HG03354 (cell line): ENCODE measurements around the gene RAB7A.
"Not testable (repeated sequence)": the region's sequence is repeated elsewhere in the genome, so short reads cannot be mapped to it uniquely, and the experiment has no call there.

Source experiments
- ATAC-seq: cut with Tn5 transposase; IDR thresholded peaks from one replicate; pipeline ENCODE4 v1.9.1; 2021; ENCODE audit warnings: mild to moderate bottlenecking; ENCODE audit not compliant: unreplicated experiment, poor library complexity, severe bottlenecking

The RAB7A gene

DNA sequence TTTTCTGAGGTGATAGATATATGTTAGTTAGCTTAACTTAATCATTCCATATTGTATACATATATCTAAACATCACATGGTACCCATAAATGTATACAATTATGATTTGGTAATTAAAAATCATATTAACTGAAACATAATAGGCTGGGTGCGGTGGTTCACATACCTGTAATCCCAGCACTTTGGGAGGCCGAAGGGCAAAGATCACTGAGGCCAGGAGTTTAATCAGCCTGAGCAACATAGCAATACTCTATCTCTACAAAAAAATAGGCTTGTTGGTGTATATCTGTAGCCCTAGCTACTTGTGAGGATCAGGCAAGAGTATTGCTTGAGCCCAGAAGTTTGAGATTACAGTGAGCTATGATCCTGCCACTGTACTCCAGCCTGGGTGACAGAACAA lies 20.9 kb downstream of the RAB7A start:
- no peak for ATAC-seq

DNA sequence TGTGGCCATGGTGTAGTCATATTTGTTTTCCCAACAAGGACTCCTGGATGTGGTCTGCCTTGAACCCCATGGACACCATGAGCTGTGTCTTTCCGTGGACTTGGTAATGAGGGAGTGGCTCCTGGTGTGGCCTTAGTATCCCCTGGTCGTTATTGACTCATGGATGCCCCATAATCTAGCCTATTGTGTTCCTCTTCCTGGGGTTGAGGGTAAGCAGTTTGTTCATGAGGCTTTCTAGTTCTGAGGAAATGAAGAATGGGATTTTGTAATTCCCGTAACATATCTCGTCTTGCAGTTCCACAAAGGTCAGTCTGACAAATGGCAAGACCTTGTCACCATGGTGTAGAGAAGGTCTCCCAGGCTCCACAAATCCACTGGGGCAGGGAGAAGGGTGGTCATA lies 22.6 kb downstream of the RAB7A start:
- ATAC-seq, result no peak

DNA sequence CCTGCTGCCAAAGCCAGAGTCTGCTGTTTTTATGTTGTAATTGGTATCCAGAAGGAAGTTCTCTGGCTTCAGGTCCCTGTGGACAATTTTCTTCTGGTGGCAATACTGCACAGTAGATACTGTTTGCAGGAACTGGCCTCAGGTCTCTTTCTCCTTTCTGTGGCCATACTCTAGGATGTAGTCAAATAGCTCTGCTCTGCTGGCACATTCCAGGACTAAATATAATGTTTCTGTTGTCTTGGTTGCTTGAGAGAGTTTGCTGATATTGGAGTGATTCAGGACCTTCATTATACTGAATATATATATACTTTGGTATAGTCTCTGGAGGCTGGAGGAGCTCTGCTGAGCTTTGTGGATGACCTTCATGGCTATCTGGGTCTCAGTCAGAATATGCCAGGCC lies 23.1 kb downstream of the RAB7A start:
- ATAC-seq, result no peak

DNA sequence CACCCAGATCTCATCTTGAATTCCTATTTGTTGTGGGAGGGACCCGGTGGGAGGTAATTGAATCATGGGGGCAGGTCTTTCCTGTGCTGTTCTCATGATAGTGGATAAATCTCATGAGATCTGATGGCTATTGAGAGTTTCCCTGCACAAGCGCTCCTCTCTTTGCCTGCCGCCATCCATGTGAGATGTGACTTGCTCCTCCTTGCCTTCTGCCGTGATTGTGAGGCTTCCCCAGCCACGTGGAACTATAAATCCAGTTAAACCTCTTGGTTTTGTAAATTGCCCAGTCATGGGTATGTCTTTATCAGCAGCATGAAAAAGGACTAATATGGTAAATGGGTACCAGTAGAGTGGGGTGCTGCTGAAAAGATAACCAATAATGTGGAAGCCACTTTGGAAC lies 23.6 kb downstream of the RAB7A start:
- ATAC-seq, result not testable (repeated sequence)

DNA sequence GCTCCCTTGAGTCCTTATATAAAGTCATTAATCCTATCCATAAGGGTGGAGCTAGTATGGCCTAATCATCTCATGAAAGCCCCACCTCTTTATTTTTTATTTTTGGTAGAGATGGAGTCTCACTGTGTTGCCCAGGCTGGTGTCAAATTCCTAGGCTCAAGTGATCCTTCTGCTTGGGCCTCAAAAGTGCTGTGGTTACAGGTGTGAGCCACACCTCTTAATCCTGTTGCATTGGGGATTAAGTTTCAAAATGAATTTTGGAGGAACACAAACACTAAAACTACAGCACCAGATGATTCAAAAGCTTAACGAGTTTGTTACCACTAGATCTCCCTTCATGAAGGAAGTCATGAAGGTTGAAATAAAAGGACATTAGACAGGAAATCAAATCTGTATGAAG lies 27.7 kb downstream of the RAB7A start:
- ATAC-seq, result no peak

DNA sequence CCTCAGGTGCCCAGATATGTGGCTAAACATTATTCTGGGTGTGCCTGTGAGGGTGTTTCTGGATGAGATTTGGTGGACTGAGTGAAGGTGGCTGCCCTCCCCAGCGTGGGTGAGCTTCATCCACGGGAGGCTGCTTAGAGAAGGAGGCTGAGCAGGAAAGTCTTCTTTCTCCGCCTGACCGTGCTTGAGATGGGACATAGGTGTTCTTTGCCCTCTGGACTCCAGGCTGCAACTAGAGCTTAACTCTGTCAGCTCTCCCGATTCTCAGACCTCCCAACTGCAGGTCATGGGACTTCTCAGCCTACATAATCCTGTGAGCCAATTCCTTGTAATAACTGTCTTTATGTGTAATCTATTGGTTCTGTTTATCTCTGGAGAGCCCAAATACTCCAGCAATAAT lies 34.1 kb downstream of the RAB7A start:
- ATAC-seq, result no peak

DNA sequence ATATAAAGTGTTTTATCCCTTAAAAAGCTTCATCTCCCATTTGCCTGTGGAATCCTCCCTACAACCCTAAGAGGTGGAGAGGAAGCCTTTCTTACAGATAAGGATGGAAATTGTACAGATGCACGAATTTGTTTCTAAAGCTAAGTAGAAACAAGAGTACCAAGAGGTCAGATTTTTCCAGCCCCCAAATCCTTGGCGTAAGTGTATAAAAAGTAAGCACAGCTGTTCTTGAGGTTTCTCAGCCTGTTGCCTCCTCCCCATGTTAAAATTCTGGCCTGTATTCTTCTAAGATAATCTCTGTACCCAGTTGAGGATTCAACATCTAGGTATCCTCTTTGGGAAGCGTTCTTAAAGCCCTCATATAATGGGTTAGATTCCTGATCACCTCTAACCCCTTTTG lies 34.9 kb downstream of the RAB7A start:
- no peak for ATAC-seq

DNA sequence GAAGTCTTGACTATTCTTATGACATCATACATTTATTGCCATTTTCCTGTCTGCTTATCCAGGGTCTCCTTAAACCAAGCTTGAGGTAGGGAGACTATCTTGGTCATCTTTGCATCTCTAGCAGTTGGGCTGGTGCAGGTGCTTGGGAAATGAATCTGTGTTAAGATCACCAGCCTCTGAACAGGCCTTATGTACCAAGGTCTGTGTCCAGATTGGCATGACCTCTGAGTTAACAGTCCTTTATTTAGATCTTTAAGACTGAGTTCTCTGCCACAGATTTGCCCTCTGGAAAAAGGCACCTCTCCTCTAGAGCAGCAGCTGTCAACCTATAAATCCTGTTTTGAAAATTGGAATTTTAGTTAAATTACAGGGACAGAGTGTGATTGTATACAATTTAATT lies 35.4 kb downstream of the RAB7A start:
- ATAC-seq, result no peak

DNA sequence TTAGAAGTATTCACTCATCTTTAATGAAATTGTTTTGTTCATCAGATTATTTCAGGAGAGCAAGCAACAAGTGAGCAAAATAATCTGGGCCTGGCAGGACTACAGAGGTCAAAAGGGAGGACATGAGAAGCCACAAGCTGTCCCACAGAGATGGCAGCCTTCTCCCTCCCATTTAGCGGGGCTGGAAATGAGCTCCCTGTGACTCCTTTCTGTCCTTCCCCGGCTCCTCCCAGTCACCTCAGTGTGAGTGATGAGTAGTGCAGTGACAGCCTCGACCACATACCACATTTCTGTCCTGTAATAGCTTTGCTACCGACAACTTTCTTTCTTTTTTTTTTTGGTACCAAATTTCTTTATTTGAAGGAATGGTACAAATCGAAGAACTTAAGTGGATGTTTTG lies 38.0 kb downstream of the RAB7A start:
- no peak for ATAC-seq

DNA sequence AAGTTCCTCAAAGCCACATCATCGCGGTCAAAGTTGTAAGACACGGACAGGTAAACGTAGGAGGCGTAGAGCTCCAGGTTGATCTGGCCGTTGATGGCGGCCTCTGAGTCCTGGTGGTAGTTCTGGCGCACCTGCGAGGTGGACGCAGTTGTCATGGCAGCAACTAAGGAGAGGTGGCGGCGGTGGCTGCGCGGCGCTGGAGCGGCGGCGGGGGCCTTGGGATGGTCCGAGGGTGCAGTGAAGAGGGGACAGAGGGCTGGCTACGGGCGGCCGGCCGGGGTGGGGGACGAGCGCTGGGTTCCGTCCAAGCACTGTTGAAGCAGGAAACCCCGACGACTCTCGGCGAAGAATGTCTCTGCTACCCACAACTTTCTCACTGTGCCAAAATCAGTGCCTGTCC lies 38.9 kb downstream of the RAB7A start:
- ATAC-seq, result no peak

DNA sequence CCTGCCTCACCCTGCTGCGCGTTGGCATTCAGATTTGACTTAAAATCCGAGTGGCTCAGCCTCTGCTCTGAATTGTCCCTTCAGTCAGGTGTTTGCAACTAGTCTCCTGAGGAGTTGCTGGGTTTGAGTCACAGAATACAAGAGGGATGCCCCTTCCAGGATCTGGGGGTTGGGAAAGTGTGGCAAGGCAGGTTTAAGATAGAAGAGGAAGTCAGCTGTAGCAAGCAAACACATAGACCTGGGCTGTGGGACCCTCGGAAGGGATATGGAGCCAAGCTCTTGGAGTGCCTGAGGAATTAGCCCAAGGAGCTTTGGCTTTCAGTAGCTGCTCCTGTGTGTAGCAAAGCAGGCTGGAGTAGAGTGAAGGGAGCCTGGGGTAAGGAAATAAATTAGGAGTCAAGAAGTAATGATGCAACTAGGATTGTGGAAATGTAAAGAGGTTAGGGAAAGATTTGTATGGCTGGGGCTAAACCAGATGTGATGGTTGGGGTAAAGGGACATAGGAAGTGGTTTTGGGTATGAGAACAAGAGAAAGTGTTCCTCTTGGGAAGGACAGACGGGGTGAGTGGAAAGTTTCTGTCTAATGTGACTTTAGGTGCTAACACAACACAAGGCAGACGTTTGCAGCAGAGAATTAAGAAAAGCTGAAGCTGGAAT lies 41.2 kb downstream of the RAB7A start:
- ATAC-seq, result no peak

DNA sequence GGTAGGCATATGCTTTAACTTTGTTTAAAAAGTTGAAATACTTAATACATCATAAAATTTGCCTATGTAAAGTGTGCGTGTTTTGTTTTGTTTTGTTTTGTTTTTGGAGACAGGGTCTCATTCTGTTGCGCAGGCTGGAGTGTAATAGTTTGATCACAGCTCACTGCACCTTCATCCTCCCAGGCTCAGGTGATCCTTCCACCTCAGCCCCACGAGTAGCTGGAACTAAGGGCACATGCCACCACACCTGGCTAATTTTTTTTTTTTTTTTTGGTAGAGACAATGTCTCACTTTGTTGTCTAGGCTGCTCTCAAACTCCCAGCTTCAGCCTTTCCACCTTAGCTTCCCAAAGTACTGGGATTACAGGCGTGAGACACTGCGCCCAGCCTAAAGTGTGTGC lies 42.5 kb downstream of the RAB7A start:
- no peak for ATAC-seq

DNA sequence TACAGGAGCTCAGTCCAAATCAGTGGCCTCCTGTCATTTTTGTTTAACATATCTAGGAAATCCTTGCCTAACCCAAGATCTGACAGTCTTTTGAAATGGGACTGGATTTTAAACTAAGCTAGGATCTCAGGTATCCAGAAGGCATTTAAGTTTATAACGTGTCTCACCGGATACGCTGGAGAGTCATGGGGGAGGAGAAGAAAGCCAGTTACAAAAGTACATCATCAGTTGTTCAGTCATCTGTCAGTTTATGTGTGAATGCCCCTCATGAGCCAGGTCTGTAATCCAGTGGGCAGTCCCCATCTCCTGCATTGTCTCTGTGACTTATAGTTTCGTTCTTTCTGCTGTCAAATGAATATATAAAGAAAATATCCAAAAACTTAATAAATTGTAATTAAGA lies 44.4 kb downstream of the RAB7A start:
- no peak for ATAC-seq

DNA sequence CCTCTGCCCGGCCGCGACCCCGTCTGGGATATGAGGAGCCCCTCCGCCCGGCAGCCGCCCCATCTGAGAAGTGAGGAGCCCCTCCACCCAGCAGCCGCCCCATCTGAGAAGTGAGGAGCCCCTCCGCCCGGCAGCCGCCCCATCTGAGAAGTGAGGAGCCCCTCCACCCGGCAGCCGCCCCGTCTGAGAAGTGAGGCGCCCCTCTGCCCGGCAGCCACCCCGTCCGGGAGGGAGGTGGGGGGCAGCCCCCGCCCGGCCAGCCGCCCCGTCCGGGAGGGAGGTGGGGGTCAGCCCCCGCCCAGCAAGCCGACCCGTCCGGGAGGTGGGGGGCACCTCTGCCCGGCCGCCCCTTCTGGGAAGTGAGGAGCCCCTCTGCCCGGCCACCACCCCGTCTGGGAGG lies 47.2 kb downstream of the RAB7A start:
- ATAC-seq, result not testable (repeated sequence)

DNA sequence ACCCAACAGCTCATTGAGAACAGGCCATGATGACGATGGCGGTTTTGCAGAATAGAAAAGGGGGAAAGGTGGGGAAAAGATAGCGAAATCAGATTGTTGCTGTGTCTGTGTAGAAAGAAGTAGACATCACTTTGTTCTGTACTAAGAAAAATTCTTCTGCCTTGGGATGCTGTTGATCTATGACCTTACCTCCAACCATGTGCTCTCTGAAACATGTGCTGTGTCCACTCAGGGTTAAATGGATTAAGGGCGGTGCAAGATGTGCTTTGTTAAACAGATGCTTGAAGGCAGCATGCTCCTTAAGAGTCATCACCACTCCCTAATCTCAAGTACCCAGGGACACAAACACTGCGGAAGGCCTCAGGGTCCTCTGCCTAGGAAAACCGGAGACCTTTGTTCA lies 47.6 kb downstream of the RAB7A start:
- ATAC-seq, result not testable (repeated sequence)

DNA sequence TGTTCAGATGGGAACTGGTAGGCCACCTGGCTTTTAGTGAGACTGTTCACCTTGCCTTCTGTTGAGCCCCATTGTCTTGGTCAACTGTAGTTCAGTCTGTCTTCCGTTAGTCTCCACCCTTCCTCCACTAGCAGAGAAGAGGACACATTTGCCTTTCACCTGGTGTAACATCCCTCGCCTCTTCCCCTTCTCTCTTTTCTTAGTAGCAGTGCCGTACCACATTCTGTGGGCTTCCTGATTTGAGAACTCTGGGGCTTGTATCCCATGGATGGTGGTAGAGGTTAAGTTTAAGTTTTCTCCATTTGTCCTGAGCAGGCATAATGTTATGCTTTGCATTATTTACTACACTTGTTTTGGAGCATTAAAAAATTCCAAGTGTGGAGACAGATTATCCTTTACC lies 49.3 kb downstream of the RAB7A start:
- no peak for ATAC-seq

DNA sequence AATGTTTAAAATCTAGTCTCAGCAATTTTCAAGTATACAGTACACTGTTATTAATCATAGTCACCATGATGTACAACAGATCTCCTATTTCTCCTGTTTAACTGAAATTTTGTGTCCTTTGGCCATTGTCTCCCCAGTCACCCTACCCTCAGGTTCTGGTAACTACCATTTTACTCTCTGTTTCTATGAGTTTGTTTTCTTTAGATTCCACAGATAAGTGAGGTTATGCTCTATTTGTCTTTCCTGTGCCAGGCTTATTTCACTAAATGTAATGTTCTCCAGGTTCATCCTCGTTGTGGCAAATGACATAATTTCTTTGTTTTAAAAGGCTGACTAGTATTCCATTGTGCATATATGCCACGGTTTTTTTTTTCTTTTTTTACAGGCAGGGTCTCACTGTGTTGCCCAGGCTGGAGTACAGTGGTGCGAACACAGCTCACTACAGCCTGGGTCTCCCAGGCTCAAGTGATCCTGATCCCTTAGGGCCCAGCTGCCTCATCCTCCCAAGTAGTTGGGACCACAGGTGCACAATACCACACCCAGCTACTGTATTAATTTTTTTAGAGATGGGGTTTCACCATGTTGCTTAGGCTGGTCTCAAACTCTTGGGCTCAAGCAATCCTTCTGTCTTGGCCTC lies 50.0 kb downstream of the RAB7A start:
- no peak for ATAC-seq

DNA sequence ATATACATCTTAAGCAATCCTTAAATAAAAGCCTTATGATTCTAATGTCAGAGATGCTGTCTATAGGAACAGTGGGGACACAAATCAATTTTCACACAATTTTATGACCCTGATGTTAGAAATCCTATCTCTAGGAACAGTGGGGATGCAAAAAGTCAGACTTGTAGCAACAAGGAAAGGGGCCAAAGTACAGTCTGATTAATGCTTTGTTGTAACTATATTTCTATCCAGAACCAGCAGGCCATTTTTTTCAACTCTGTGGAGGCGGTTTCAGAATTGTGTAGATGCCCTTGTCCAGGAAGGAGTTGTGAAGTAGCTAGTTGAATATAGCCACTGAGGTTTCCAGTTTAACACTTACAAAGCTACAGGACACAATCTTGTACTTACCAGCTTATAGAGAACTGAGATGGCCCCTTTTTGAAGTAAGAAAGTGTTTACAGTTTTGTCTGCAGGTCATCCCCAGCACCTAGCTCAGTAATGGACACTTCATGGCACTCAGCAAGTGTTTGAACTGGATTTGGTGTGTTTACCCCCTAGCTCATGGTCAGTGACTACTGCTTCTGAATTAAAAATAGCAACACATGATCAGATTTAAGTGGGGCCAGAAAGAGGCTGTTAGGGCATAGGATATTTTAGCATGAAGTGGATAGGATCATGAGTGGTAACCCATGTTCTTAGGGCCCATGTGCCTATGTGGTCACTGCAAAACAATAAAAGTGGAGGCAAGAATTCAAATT lies 54.3 kb downstream of the RAB7A start:
- ATAC-seq, result no peak

DNA sequence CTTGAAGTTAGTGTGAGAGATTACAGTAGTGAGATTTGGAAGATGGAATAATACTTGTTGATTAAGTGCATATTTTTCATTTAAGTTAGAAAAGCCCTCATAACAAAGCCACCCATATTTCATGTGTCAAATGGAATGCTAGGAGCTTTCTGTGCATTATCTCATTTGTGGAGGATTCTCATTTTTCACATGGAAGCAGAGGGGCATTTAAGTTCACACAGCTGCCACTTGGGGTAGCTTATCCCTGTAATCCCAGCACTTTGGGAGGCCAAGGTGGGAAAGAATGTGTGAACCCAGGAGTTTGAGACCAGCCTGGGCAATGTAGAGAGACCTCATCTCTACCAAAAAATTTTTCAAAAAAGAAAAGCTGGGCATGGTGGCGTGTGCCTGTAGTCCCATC lies 55.2 kb downstream of the RAB7A start:
- no peak for ATAC-seq

DNA sequence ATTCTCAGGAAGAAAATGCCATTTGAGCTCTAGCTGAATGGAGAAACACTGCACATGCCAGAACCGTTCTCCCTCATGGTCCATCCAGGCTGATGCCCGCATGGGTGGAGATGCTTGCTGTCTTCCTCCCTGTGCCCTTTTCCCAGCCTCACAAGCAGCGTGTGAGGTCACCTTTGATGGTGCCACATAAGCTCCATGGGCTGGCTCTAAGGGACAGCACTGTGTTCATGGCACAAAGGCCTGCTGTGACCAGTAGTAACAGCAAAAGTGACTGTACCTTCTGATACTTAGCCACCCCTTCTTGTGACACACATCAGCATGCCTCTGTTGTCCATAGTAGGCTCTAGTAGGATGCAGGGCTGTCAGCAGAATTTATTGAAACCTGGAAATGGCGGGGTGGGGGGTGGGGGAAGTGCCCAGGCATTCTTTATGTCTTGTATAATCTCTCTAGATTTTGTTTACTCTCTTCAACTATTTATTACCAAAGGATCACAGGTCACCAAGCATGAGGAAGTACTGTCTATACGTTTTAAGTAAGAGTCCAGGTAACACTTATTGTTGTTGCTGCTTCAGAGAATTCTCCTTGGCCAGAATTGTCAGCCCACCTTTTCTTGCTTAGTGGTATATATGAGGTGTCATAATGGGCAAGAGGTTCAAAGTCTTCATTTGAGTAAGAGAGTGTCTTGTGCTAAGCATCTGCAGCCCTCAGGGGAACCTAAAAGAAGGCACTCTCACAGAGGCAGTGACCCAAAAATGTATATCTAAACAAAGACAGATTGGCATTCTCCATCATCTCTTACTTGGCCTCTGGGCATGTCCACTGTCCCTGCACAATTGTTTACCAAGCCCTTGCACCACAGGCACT lies 56.5 kb downstream of the RAB7A start:
- ATAC-seq, result no peak
